Measurements from ENCODE around the gene TAOK3.

Gene TAOK3

DNA sequence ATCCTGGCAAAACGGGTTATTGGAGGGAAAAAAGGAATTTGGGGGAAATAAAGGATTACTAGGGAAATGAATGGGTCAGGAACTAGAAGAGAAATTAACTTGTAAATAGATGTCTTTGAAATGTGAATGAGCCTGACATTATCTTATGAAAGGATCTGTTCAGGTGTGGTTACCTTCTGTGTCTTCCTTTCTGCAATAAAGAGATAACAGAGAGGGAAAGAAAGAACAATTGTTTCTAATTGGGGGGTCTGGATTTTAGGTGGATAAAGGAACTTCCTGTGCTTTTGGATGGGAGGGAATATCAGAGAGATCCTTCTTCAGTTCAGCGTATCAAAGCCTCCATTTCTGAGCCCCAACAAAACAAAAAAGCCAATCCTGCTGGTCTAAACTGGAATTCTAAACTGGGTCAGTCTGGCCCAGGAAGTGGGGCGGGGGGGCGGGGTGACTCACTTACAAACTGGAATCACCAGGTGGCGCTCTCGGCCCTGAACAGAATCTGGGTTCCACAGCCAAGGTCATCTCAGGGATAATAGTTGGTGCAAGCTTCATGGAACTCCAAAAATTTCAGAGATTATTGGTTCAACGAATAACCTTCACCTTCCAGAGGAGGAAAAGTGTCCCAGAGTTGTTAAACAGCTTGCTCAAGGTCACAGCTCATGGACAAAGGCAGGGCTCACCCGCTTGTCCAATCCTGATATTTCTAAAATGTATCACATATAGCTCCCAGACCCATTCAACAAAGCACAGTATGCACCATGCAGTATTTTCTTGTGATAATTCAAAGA lies 251.9 kb downstream of the TAOK3 start:
- peak; percentile 85 for DNase-seq (ENCODE audit: low read depth)
- no peak overlapping the region for H3K4me3 ChIP-seq (ENCODE audit: low read depth, low read length)

DNA sequence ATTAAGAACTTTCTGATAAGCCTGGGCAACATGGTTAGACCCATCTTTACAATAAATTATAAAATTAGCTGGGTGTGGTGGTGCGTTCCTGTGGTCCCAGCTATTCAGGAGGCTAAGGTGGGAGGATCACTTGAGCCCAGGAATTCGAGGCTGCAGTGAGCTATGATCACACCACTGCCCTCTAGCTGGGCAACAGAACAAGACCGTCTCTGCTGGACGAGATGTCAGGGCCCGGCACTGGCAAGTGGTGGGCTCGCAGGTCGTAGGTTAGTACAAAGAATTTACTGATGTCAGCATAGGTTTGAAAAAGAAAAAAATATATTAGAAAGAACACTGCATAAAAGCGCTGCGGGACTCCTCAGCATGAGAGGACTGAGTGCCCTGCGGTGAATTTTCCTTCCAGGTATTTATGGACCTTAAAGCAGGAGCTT lies 253.2 kb downstream of the TAOK3 start:
- no peak for TF ChIP-seq CTCF (conservative IDR thresholded peaks at IDR 0.05; ENCODE audit: low read depth, low read length)
- no peak overlapping the region for H3K4me3 ChIP-seq (ENCODE audit: low read depth, low read length)
- no peak for DNase-seq (ENCODE audit: low read depth)

More for the DNA sequence above, 251.9 kb downstream of the TAOK3 start:
- peak; percentile 68 for TF ChIP-seq CTCF (conservative IDR thresholded peaks at IDR 0.05; ENCODE audit: low read depth, low read length)

DNA sequence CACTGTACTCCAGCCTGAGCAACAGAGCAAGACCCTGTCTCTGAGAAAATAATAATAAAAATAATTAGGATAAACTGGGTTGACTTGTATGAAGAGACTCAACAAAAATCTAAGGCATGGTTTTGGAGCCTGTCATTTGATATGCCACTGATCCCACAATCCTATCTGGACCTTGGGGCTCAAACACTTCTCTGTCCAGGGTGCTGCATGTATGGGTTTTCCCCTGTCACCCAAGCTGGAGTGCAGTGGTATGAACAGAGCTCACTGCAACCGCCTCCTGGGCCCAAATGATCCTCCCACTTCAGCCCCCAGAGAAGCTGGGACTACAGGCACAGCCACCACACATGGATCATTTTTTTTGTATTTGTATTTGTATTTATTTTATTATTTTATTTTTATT lies 263.6 kb downstream of the TAOK3 start:
- no peak for TF ChIP-seq CTCF (conservative IDR thresholded peaks at IDR 0.05; ENCODE audit: low read depth, low read length)
- DNase-seq (ENCODE audit: low read depth): no peak
- H3K4me3 ChIP-seq (ENCODE audit: low read depth, low read length): no peak overlapping the region

GRCh38 chr12:118107694-118108093 lies 265.0 kb downstream of the TAOK3 start:
- no peak overlapping the region for H3K4me3 ChIP-seq (ENCODE audit: low read depth, low read length)
- no peak for TF ChIP-seq CTCF (conservative IDR thresholded peaks at IDR 0.05; ENCODE audit: low read depth, low read length)
- no peak for DNase-seq (ENCODE audit: low read depth)

GRCh38 chr12:118107011-118107410 lies 265.7 kb downstream of the TAOK3 start:
- TF ChIP-seq CTCF (conservative IDR thresholded peaks at IDR 0.05; ENCODE audit: low read depth, low read length): no peak
- DNase-seq (ENCODE audit: low read depth): no peak

GRCh38 chr12:118103601-118104382 lies 268.9 kb downstream of the TAOK3 start, which contains the start of gene VSIG10:
Gene VSIG10, minus strand, starts transcription at chr12:118104011. Its CDS starts 340 bp downstream, at chr12:118103671.
- no peak for TF ChIP-seq CTCF (conservative IDR thresholded peaks at IDR 0.05; ENCODE audit: low read depth, low read length)
- DNase-seq (ENCODE audit: low read depth): peak; percentile 32
- peak within 1 kb of the TSS; percentile 69 for H3K4me3 ChIP-seq (ENCODE audit: low read depth, low read length)

More at GRCh38 chr12:118107011-118107410, 265.7 kb downstream of the TAOK3 start:
- H3K4me3 ChIP-seq (ENCODE audit: low read depth, low read length): no peak overlapping the region

Data from choroid plexus epithelial cell (primary cell).